Nephron progenitor cell (in vitro differentiated cells): ENCODE data around the gene TBRG4.

ENCODE experiments used
- DNase-seq: peaks from one replicate; pipeline ENCODE4 v3.0.0; 2021
- H3K27ac Mint-ChIP-seq: 2 replicates; pipeline ENCODE4 v1.8.0; 2021; ENCODE audit warnings: mild to moderate bottlenecking, moderate library complexity, mixed read lengths
- H3K27me3 Mint-ChIP-seq: 2 replicates; pipeline ENCODE4 v1.8.0; 2021; ENCODE audit warnings: mild to moderate bottlenecking, low read depth, mixed read lengths; ENCODE audit not compliant: poor library complexity
- H3K36me3 Mint-ChIP-seq: 2 replicates; pipeline ENCODE4 v1.8.0; 2021; ENCODE audit warnings: low read depth, mixed read lengths
- H3K4me1 Mint-ChIP-seq: 2 replicates; pipeline ENCODE4 v1.8.0; 2021; ENCODE audit warnings: mixed read lengths
- H3K4me3 Mint-ChIP-seq: 2 replicates; pipeline ENCODE4 v1.8.0; 2021; ENCODE audit warnings: mild to moderate bottlenecking, moderate library complexity, mixed read lengths
- H3K9me3 Mint-ChIP-seq: 2 replicates; pipeline ENCODE4 v1.8.0; 2021; ENCODE audit warnings: mild to moderate bottlenecking, moderate library complexity, mixed read lengths
- TF ChIP-seq, protein P1 (sequence below): fragments of 200-600 bp; sonication (generic); IDR thresholded peaks from 2 replicates; pipeline ENCODE4 v1.5.0; 2021; ENCODE audit warnings: antibody characterized with exemption

TBRG4 gene

DNA sequence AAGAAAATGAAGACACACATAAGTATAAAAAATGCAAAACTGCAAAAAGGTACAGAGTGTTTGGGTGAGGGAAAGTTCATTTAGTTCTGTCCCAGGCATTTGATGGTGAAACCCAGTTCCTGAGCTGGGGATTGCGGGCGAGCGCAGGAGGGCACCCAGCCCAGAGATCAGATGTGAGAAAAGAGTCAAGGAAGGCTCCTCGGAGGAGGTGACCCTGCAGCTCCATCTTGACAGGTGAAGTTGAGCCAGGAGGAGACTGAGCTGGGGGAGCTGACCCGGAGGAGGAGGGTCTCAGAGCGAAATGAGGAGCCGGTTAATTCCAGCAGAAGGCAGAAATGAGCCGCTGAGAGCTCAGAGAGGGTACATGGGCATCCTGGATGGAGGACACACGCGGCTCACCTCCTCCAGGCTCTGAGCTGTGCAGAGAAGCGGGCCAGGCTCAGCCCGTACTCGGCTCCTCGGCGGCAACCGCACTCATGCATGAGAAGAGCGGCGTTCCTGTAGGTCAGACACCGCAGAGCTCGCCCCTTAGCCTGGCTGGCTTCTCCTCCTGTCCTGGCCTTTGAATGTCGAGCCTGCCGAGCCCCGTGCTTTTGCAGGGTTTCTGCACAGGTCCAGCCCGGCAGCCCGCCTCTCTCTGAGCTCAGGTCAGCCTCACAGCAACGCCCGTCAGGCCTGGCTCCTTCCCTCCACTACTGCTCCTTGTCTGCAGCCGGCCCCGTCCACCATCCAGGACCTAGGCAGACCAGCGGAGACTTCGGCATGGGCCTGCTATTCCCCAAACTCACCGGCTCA lies 36.6 kb upstream of the TBRG4 start:
- Mint-ChIP-seq H3K4me1 (peaks cover 5% of the 10 kb centered on the region), H3K4me3 (no peak overlapping the region), H3K27ac (no peak overlapping the region), H3K27me3 (peaks cover 22% of the 10 kb centered on the region), H3K36me3 (no peaks in the 10 kb centered on the region), H3K9me3 (no peaks in the 10 kb centered on the region)
- no peak for DNase-seq
- TF ChIP-seq, protein P1, sequence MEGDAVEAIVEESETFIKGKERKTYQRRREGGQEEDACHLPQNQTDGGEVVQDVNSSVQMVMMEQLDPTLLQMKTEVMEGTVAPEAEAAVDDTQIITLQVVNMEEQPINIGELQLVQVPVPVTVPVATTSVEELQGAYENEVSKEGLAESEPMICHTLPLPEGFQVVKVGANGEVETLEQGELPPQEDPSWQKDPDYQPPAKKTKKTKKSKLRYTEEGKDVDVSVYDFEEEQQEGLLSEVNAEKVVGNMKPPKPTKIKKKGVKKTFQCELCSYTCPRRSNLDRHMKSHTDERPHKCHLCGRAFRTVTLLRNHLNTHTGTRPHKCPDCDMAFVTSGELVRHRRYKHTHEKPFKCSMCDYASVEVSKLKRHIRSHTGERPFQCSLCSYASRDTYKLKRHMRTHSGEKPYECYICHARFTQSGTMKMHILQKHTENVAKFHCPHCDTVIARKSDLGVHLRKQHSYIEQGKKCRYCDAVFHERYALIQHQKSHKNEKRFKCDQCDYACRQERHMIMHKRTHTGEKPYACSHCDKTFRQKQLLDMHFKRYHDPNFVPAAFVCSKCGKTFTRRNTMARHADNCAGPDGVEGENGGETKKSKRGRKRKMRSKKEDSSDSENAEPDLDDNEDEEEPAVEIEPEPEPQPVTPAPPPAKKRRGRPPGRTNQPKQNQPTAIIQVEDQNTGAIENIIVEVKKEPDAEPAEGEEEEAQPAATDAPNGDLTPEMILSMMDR: no peak

DNA sequence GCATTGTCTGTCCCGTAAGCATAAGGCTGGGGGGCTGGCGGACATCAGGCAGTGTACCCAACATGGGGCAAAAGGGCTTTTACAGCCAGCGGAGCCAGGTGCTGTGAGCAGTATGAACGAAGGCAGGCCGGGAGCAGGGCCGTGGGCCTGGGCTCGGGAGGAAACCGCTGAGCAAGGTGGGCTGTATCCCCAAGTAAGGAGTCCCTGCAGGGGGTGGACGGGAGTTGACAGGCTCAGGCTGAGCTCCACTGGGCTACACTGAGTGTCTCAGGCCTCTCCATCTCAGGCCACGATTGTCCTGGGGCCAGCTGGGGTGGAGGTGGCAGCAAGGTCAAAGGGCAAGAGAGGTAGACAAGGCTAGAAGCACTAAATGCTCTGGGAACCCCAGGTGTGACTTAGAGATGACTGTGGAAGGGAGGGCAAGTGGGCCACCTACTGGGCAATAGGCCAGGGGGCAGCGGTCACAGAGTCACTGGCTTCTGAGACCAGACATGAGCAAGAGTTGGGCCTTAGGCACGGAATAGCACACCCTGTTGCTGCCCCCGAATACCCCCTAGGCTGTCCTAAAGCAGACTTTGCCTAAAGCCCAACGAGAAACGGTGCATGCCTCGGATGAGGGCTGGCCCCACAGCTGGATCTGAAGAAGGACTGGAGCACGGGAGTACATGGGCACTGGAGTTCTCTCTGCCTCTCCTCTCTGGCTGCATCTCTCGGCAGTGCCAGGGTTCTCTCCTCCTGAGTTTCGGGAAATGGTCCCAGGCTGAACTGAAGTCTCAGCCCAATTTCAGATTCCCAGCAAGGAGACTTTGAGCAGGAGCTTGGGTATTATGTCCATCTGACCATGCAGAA lies 35.3 kb upstream of the TBRG4 start:
- TF ChIP-seq, protein P1: no peak
- Mint-ChIP-seq H3K27ac (no peak overlapping the region), H3K4me1 (no peaks in the 10 kb centered on the region), H3K9me3 (no peaks in the 10 kb centered on the region), H3K4me3 (no peak overlapping the region), H3K36me3 (no peaks in the 10 kb centered on the region), H3K27me3 (peaks cover 26% of the 10 kb centered on the region)
- DNase-seq: no peak

DNA sequence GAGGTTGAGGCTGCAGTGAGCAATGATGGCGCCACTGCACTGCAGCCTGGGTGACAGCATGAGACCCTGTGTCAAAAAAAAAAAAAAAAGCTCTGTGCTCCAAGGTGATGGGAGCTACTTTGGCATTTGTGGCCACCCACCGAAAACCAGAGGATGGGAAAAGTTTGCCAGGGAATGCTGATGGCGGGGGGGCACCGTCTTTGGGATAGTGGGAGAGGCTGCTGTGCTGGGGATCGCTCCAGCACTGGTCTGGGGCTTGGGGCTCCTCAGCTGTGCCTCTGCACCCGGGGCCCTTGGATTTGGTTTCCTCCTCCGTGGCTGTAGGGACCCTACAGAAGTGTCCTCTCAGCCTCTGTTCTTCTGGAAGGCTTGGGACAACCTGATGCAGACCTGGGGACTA lies 34.4 kb upstream of the TBRG4 start:
- TF ChIP-seq, protein P1: no peak
- H3K36me3 Mint-ChIP-seq: no peaks in the 10 kb centered on the region

DNA sequence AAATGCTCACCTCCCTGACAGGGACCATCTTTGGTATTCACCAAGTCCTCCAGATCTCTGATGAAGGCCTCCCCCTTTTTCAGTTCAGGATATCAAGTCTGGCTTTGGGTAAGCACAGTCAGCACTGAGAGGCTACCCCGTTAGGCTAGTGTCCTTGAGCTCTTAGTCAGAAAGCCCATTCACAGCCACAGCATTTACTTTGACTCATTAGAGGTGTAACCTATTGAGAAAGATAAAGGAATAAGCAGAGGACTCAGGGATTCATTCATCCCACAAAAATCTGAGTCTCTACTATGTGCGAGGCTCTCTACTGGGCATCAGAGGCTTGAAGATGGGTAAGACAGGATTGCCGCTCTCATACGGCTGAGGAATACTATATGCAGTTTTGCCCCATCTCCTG lies 32.1 kb upstream of the TBRG4 start:
- Mint-ChIP-seq H3K27me3 (peaks cover 19% of the 10 kb centered on the region), H3K27ac (no peak overlapping the region), H3K4me3 (no peak overlapping the region), H3K36me3 (no peaks in the 10 kb centered on the region), H3K9me3 (no peaks in the 10 kb centered on the region), H3K4me1 (no peaks in the 10 kb centered on the region)
- DNase-seq: no peak
- TF ChIP-seq, protein P1: no peak

More for the DNA sequence above, 34.4 kb upstream of the TBRG4 start:
- Mint-ChIP-seq H3K4me1 (no peaks in the 10 kb centered on the region), H3K27ac (no peak overlapping the region), H3K4me3 (no peak overlapping the region), H3K9me3 (no peaks in the 10 kb centered on the region), H3K27me3 (peaks cover 26% of the 10 kb centered on the region)
- DNase-seq: no peak

DNA sequence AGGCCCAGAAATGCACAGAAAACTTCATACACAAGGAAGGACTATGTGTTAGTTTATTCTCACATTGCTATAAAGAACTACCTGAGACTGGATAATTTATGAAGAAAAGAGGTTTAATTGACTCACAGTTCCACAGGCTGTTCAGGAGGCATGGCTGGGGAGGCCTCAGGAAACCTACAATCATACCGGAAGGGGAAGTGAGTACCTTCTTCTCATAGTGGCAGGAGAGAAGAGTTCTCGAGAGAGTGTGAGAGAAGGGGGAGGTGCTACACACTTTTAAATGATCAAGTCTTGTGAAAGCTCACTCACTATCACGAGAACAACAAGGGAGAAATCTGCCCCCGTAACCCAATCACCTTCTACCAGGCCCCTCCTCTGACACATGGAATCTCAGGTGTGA lies 29.3 kb upstream of the TBRG4 start:
- H3K27ac Mint-ChIP-seq: no peak overlapping the region
- no peaks in the 10 kb centered on the region for H3K9me3 Mint-ChIP-seq
- TF ChIP-seq, protein P1: no peak
- H3K4me1 Mint-ChIP-seq: peaks cover 3% of the 10 kb centered on the region
- H3K27me3 Mint-ChIP-seq: peaks cover 20% of the 10 kb centered on the region
- no peak overlapping the region for H3K4me3 Mint-ChIP-seq
- DNase-seq: no peak
- H3K36me3 Mint-ChIP-seq: no peaks in the 10 kb centered on the region
